Lung (tissue), 12 donors: Measurements from ENCODE around the gene GABRG3. TPM values are rescaled to one million over a fixed set of nuclear protein-coding genes. Genes with fewer than 3 reads are reported as not detected.

Experiments used
- ATAC-seq: fragments of 200-7000 bp; cut with Tn5 transposase; one replicate; pipeline ENCODE4 v1.9.1; 2020; ENCODE audit warnings: moderate number of reproducible peaks; ENCODE audit not compliant: insufficient read depth, low FRiP score
- DNase-seq, 3 donors: peaks; one replicate each; pipeline ENCODE4 v3.0.0-alpha.2; 2013 to 2017
- H3K27ac ChIP-seq, 2 donors: one replicate each; pipeline ENCODE4 v1.5.1; 2013; ENCODE audit warnings: mild to moderate bottlenecking in 2 of 2, moderate library complexity in 2 of 2, control low read depth in 1 of 2, inconsistent platforms in 1 of 2, low read depth in 1 of 2, low read length in 1 of 2
- H3K27me3 ChIP-seq, 3 donors: one replicate each; pipeline ENCODE4 v1.5.1; 2013; ENCODE audit warnings: low read length in 2 of 3; ENCODE audit not compliant: control insufficient read depth in 3 of 3, insufficient read depth in 3 of 3
- H3K36me3 ChIP-seq, 4 donors: one replicate each; pipeline ENCODE4 v1.5.1; 2013; ENCODE audit warnings: low read length in 4 of 4, mild to moderate bottlenecking in 1 of 4, moderate library complexity in 1 of 4; ENCODE audit not compliant: control insufficient read depth in 4 of 4, insufficient read depth in 4 of 4
- H3K4me1 ChIP-seq, 5 donors: one replicate each; pipeline ENCODE4 v1.5.1; 2013; ENCODE audit warnings: low read length in 5 of 5, mild to moderate bottlenecking in 2 of 5, moderate library complexity in 1 of 5; ENCODE audit not compliant: control insufficient read depth in 5 of 5, insufficient read depth in 5 of 5
- H3K4me3 ChIP-seq: one replicate; pipeline ENCODE4 v1.5.1; 2013; ENCODE audit warnings: mild to moderate bottlenecking, control low read depth, moderate library complexity
- H3K9ac ChIP-seq, 2 donors: one replicate each; pipeline ENCODE4 v1.5.1; 2013; ENCODE audit warnings: low read length in 2 of 2, control low read depth in 1 of 2; ENCODE audit not compliant: insufficient read depth in 1 of 2
- H3K9me3 ChIP-seq, 4 donors: one replicate each; pipeline ENCODE4 v1.5.1; 2013; ENCODE audit warnings: low read length in 3 of 4, mild to moderate bottlenecking in 1 of 4, moderate library complexity in 1 of 4; ENCODE audit not compliant: control insufficient read depth in 4 of 4, insufficient read depth in 3 of 4
- WGBS, 2 donors: extraction: QIAGEN DNeasy Blood & Tissue Kit; methylation state at CpG; one replicate each; pipeline ENCODE4 v1.1.7; 2013; 5-methylcytosine and 5-hydroxymethylcytosine counted together
- polyA plus RNA-seq, 2 donors: library from polyadenylated mRNA; stranded (reverse); fragments of 200-250 nt; gene quantifications; one replicate each; pipeline ENCODE4 v1.2.1, GENCODE V29; 2013
- total RNA-seq, 2 donors: library from RNA; depleted of rRNA in 1 of 2; stranded (reverse); fragments of >200 nt in 1 of 2; gene quantifications; one replicate each; pipeline ENCODE4 v1.2.1, GENCODE V29; 2014 to 2021
- TF ChIP-seq, protein P1 (sequence below): IDR thresholded peaks from 2 replicates; pipeline ENCODE4 v1.5.1; 2012; ENCODE audit warnings: mild to moderate bottlenecking; ENCODE audit errors: control extremely low read depth, extremely low read depth
- donor health status: control.
- donor health status: control.
- donor health status: Bipolar disorder and iron deficiency.
- donor health status: healthy.
- donor health status: DM: yes; HTN: yes; CAD: no.

The GABRG3 gene
- total and polyA plus RNA-seq, 4 donors, result 16.9 TPM; not detected in 3

DNA sequence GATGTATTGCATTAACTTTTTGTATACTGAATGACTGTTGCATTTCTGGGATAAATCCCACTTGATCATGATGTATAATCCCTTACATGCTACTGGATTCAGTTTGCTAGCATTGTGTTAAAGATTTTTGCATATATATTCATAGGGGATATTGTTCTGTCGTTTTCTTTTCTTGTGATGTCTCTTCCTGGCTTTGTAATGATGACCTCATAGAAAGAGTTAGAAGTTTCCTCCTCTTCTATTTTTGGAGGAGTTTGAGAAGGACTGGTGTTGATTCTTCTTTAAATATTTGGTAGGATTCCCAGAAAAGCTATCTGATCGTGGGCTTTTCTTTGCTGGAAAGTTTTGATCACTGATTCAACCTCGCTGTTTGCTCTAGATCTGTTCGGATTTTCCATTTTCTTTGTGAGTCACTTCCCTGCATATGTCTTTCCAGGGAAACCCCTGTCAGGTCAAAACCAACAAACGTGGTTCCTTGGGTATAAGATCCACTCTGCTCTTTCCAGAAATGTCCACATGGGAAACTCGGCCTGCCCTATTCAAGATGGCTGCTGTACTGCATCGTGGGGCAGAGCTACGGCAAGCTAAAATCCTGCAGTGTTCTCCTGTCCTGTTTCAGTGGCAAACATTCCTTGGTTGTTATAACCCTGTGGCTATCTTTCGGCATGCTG lies 120.4 kb downstream of the GABRG3 start:
- Histone ChIP-seq H3K9ac (no peak overlapping the region), H3K4me3 (no peak overlapping the region), H3K36me3 (peaks cover 0 to 6% (median 3%) of the 10 kb centered on the region in 4 donors), H3K4me1 (peaks cover 0 to 33% (median 5%) of the 10 kb centered on the region in 5 donors), H3K9me3 (peaks cover 0 to 16% (median 0%) of the 10 kb centered on the region in 4 donors), H3K27ac (no peak overlapping the region), H3K27me3 (no peaks in the 10 kb centered on the region)
- 65 to 72% methylated on average over 9 of the region's 9 CpGs for WGBS, 2 donors
- TF ChIP-seq, protein P1, sequence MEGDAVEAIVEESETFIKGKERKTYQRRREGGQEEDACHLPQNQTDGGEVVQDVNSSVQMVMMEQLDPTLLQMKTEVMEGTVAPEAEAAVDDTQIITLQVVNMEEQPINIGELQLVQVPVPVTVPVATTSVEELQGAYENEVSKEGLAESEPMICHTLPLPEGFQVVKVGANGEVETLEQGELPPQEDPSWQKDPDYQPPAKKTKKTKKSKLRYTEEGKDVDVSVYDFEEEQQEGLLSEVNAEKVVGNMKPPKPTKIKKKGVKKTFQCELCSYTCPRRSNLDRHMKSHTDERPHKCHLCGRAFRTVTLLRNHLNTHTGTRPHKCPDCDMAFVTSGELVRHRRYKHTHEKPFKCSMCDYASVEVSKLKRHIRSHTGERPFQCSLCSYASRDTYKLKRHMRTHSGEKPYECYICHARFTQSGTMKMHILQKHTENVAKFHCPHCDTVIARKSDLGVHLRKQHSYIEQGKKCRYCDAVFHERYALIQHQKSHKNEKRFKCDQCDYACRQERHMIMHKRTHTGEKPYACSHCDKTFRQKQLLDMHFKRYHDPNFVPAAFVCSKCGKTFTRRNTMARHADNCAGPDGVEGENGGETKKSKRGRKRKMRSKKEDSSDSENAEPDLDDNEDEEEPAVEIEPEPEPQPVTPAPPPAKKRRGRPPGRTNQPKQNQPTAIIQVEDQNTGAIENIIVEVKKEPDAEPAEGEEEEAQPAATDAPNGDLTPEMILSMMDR, result no peak
- no peak for ATAC-seq
- DNase-seq, result peak in 2 of 3 donors; percentile 41 to 51

DNA sequence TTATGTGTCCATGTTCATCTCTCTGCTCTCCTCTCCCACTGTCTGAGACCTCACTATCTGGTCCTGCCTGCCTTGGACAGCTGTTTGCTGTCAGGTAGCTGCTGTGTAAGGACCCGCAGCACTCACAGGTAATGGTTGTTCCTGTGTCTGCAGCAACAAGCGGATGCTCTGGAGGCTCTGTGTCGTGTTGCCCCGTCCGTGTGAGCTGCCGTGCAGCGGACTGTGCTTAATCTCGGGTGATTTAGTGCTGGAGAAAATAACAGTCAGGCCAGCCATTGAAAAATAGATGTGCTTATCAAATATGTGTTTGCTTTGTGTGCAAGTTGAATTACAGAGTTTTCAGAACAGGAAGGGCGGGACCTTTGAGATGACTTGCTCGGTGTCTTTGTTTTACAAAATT lies 121.4 kb downstream of the GABRG3 start:
- Histone ChIP-seq H3K9me3 (peaks cover 0 to 14% (median 0%) of the 10 kb centered on the region in 4 donors), H3K9ac (no peak overlapping the region), H3K27me3 (no peaks in the 10 kb centered on the region), H3K4me1 (peaks cover 0 to 33% (median 5%) of the 10 kb centered on the region in 5 donors), H3K4me3 (no peak overlapping the region), H3K27ac (no peak overlapping the region), H3K36me3 (peaks cover 0 to 6% (median 3%) of the 10 kb centered on the region in 4 donors)
- no peak for DNase-seq
- WGBS, 2 donors, result 66 to 76% methylated on average over 10 of the region's 10 CpGs
- ATAC-seq, result no peak
- TF ChIP-seq, protein P1, result no peak

DNA sequence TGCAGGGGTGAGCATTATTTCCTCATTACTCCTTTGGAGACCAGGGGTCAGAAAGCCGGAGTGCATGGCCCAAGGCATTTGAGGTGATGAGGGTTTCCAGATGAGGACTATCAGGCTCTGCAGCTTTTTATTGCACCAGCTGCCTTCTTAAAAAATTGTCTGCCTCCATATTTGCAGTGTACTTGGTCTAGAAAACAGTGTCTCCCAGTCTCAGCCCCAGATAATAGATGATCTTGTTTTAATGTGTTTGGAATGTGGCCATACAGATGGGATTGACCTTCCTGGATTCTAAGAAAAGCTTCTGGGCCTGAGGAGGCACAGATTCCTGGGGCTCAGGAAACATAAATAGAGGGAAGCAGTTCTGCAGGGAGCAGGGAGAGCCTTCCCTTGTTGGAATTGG lies 123.3 kb downstream of the GABRG3 start:
- Histone ChIP-seq H3K4me1 (peaks cover 0 to 33% (median 5%) of the 10 kb centered on the region in 5 donors), H3K4me3 (no peak overlapping the region), H3K36me3 (peaks cover 0 to 5% (median 0%) of the 10 kb centered on the region in 4 donors), H3K27me3 (no peaks in the 10 kb centered on the region), H3K9ac (no peak overlapping the region), H3K27ac (no peak overlapping the region), H3K9me3 (peaks cover 0 to 8% (median 0%) of the 10 kb centered on the region in 4 donors)
- WGBS, 2 donors, result 79 to 91% methylated on average over 1 of the region's 1 CpG
- TF ChIP-seq, protein P1, result no peak
- no peak for ATAC-seq
- DNase-seq, result peak in 2 of 3 donors; percentile 51 to 69
